Embryonic facial prominence (tissue), 1 donor: ENCODE measurements around the gene FBXO31.
"Not testable (repeated sequence)": the region's sequence is repeated elsewhere in the genome, so short reads cannot be mapped to it uniquely, and the experiment has no call there.

Source experiments
- DNase-seq: peaks from one replicate; pipeline ENCODE4 v3.0.0-alpha.2; 2016; ENCODE audit errors: extremely low spot score

The FBXO31 gene

DNA sequence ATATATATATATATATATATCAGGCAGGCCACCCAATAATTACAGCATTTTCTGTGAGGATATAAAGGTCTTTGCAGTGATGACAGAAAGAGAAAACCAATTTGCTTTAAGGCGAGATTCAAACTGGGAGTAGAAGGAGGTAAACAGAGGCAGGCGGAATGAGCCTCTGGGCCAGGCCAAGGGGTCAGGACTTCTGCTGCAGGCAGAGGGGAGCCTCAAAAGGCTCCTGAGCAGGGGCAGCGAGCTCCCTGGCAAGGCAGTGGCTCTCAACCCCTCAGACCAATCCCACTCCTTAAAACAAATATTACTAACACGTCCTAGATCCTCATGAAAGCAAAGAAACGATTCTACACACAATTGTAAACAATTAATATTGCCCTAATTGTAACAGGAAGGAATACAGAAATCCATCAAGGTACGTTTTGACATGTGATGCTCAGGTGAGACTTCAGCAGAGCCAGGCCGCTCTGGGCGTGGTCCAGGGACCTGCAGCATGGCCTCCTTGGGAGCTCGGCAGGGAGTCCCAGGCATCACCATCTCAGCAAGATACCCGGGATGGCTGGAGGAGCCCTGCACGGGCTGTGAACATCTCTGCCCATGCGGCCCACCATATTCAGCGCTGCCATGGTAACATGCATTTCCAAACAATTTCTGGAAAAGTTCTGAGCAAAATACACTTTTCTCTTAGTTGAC lies 18.4 kb downstream of the FBXO31 start:
- DNase-seq, result no peak

DNA sequence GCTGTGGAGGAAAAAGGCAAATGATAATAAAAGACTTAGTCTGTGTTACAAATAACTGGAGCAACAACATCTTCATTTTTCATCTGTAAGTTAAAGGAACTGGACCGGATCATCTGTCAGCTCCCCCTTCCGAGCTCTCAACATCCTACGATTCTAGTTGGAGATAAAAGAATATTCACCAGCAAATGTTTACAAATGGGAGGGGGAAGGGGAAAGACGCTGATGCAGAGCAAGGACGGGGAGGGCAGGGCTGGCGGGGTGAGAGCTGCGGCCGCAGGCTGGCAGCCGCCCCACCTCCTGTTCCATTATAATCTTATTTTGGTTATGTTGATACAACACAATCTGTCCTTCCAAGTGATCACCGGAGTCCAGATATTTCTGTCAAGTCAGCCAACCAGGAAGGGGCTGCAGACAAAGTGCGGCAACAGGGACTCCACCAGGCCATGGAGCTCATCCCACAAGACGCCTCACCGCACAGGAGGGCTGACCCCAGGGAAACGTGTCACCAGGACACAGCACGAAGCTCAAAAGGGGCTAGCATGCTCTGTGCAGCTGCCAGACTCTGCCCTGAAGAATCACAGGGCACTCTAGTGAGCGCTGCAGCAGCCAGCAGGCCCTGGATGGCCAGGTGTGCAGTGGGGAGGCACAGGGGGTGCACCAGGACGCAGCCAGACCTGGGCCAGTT lies 19.7 kb downstream of the FBXO31 start:
- no peak for DNase-seq

DNA sequence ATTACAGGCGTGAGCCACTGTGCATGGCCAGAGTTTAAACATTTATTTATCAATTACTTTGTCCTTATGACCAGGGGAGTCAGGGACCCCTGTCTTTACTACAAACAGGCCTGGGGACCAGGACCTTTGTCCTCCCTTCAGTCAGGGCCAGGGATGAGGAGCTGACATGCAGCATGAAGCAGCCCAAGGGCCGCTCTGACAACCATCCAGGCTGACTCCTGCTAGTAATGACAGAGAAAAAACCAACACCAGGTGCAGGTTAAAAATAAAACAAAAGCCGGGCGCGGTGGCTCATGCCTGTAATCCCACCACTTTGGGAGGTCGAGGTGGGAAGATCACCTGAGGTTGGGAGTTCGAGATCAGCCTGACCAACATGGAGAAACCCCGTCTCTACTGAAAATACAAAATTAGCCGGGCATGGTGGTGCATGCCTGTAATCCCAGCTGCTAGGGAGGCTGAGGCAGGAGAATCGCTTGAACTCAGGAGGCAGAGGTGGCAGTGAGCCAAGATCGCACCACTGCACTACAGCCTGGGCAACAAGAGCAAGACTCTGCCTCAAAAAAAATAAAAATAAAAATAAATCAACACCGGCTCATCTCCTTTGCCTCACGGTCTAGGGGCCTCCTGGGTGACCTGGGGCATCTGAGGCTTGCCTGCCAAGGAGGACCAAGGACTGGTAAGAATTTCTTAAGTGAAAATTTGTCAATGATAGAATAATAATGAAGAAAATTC lies 20.6 kb downstream of the FBXO31 start:
- not testable (repeated sequence) for DNase-seq

DNA sequence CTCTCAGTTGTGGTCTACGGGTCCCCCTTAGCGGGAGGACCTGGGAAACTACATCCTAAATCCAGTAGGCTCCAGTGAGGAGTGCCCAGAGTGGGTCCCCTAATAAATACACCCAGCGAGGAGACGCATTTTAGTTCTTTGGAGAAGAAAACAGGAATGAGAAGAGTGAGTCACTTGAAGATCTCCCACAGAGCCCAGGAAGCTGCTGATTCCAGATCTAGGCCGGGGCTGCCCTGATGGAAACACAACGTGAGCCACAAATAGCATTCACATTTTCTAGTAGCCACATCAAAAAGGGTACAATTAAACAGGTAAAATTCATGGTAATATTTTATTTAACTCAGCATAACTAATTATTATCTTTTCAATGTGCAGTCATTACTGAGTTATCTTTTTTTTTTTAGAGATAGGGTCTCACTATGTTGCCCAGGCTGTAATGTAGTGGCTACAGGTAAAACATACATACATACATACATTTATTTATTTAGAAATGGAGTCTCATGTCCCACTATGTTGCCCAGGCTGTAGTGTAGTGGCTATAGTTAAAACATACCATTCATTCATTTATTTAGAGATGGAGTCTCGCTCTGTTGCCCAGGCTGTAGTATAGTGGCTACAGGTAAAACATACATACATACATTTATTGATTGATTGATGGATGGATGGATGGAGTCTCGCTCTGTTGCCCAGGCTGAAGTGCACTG lies 21.5 kb downstream of the FBXO31 start:
- DNase-seq, result no peak

DNA sequence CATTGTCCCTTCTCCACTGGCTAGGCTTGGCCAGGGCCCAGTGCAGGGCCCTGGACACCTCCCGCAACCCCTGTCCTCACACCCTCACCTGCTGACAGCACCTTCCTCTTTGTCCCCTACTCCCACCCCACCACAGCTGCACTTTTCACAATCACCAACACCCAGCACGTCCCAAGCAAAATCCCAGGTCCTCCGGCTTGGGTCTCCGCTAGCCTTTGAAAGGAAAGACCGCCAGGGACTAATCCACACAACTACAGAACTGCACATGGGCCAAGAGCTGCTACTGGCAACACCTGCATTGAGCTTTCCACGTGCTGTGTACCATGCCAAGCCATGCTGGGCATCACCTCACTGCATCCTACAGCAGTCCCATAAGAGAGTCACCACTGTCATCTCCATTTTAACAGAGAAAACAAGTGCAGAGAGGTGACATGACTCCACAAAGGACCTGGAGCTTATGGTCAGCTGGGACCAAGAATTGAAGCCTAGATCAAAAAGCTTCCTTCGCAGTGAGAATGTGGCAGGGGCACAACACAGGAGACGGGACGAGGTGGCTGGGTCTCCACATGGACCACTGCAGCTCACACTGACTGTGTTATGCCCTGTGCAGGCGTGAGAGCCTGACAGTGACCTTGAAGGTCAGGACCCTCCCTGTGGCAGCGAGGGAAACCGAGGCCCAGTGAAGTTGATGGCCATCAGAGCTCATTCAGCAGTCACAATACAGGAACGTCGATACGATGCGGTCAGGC lies 22.5 kb downstream of the FBXO31 start:
- DNase-seq, result no peak

DNA sequence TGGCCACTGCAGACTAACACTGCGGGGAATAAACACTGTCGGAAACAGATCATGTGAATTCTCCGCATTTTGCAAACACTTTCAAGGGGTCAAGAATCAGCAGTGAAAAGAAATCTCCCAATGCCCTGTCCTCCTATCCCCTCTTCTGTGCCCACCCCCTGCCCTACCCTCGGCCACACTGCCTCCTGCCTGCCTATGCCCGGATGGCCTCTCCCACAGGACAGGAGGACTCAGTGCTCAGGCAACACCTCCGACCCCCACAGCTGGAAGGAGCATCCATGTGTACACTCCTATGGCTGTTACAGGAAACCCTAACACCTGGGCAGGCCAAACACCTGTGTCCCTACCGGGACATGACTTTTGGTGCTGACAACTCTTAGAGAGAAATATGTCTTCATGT lies 24.5 kb downstream of the FBXO31 start:
- no peak for DNase-seq

DNA sequence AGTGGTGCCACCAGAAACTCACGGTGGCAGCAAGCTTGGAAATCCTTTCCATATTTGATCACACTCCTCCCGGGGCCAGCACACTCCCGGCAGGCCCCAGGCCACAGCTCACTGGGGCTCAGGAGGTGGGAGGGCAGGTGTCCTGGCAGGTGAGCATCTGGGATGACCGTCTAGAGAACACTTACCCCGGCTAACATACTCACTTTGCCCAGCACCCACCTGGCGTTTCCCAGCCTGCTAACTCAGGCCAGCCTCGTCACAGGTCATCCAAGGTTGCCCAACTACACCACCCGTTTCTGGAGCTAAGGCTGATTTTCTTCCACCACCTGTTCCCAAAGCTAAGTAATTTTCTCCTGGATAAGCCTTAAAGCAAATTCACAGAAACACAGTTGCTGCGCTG lies 24.9 kb downstream of the FBXO31 start:
- DNase-seq, result no peak

DNA sequence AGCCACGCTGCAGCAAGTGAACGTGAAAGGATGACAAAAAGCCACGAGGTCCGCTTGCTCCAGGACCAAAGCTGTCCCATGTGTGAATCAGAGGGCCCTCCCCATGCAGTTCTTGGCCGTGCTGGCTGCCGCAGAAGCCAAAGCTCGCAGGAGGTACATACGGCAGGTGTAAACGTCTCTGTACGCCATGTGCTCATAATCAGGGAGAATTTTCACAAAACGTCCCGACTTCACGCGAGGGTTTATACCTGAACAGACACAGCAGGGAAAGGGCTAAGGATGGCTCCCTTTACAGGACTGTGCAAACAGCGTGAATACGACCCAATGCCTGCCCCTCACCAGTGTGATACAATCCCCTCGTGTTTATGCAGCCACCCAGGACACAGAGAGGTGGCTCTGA lies 25.3 kb downstream of the FBXO31 start:
- no peak for DNase-seq

DNA sequence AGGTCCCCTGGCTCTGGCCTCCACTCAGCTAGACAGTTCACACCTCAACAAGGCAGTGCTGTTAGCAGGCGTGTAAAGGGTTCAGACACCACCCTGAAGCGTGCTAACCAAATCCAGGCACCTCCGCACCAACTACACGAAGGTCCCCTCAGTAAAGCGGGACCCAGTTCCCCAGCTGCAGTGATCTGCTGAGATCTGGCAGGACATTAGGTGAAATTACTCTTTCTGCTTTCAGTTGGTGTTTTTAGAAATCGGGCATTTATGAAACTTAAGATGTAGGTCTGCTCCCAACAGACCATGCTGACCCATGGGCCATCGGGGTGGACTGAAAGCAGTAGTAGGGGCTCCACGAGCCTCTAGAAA lies 27.1 kb downstream of the FBXO31 start:
- no peak for DNase-seq

DNA sequence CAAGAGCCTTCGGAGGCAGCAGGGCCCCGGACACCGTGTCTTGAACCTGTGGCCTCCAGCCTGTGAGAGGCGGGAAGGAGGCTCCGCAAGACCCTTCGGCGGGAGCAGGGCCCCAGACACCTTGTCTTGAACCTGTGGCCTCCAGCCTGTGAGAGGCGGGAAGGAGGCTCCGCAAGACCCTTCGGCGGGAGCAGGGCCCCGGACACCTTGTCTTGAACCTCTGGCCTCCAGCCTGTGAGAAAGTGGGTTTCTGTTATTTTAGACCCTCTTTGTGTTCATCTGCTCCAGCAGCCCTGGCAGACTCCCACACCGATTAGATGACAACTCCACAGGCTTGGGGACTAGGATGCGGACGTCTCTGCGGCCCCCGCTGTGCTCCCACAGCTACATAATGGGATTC lies 30.0 kb downstream of the FBXO31 start:
- no peak for DNase-seq

DNA sequence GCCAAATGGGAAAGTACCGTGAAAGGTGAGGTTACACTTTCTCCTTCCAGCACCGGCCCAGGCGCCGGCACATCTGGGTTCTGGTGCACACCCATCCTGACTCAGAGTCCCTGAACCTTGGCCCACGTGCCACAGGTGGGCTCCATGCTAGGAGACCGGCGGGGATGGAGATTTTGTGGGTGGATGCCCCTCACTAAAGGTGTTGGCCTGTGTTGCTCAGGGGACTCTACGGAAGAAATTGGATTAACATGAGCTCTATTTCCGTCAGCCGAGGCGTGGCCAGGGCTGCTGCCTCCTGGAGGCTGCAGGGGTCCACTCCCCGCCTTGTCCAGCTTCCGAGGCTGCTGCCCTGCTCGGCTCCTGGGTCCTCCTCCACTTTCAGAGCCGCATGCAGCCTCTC lies 30.8 kb downstream of the FBXO31 start:
- no peak for DNase-seq

DNA sequence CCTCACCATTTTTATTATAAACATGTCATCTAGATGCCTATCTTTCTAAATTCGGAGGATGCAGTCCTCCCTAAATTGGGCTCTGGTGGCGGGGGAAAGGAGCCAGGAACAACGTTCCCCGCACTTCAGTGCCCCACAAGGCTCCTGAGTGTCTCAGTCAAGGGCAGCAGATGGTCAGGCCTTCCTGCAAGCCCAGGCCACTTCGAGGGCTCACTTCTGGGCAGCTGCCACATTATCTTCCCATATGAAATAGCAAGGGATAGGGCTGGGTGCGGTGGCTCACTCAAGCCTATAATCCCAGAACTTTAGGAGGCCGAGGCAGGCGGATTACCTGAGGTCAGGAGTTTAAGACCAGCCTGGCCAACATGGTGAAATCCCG lies 32.3 kb downstream of the FBXO31 start:
- DNase-seq, result no peak

DNA sequence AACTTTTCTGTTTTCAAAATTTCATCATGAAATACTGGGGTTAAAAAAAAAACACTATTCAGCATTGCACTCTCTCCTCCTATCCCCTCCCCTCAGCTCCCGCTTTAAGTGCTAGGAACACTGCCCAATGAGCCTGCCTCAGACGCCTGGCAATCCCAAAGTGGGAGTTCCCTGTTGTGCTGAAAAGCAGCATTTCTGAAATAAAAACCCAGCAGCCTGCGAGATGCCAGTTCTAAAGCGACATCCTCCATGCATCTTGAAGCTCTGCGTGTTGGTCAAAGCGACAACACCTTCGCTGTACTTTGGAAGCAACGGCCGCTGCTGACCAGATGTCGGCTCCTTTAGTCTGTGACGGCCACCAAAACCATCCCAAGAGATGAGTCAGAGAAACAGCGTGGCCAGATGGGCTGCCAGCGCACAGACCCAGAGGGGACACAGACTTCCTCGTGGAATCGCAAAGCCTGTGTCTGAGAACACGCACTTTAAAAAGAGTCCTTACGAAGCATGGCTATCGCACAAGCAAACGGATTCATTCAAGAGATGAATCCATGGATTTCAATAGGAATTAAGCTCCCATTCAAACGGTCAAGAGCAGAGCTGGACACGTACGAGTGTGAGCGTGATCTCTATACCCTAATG lies 32.8 kb downstream of the FBXO31 start:
- DNase-seq, result no peak

DNA sequence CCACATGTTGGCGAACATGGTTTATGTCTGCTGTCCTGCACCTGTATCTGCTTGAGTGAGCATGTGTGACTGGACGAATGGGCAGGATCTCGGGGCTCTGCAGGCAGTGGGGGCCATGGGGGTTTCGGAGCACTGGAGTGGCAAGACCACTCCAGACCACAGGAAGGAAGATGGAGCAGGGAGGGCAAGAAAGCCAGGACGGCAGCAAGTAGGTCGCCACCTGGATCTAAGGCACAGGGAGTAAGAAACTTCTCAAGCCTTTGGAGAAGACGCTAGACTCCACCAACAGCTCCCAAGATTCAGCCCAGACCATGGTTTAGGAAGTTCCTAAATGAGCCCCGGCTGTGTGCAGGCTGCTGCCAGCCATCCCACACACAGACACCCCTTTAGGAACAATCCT lies 33.5 kb downstream of the FBXO31 start:
- DNase-seq, result no peak

DNA sequence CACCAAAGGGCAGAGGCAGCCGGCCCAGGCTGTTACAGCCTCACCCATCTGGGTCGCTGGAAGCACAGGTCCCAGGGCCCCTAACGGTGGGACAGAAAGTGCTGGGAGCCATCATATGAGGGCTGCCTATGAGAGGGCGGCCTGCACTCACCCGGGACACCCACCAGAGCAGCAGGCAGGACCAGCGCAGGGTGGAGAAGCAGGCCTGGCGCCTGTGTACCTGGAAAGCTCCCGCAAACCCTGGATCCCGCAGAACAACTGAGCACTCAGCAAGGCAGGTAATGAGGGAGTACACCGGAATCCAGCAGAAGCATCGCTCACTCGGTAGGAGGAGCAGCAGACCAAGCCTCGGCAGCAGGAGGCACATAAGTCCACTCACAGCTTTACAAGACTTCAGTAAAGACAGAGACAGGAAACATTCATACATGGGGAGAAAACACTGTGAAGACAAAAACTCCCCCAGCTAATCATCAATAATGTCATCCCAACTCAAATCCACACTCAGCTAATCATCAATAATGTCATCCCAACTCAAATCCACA lies 34.9 kb downstream of the FBXO31 start:
- no peak for DNase-seq

DNA sequence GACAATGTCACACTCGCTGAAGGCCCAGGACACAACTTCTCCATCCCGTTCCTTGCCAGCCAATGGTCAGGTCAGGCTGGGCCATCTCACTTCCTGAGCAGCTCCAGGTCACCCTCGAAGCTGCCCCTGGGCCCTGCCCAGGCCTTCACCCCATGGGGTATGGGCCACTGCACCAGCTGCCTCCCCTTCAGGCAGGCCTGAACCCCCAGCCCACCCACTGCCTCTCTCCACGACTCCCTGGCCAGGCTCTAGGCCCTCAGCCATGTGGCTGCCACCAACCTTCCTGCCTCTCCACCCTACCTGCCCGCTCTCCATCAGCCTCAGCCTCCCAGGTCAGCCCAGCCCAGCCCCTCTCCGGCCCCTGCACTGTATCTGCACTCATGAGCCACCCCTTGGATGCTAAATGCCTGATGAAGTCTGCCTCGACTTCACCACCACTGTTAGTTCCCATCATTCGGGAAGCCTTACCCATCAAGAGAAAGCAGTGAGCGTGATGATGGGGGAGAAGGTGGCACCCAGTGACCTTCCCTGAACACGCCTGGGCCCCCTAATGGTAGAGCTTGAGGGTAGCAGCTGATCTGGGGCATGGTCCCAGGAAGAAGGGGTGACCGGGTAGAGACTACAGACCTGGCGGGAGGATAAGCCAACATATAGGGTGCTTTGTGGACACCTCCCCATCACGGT lies 35.5 kb downstream of the FBXO31 start:
- DNase-seq, result no peak

DNA sequence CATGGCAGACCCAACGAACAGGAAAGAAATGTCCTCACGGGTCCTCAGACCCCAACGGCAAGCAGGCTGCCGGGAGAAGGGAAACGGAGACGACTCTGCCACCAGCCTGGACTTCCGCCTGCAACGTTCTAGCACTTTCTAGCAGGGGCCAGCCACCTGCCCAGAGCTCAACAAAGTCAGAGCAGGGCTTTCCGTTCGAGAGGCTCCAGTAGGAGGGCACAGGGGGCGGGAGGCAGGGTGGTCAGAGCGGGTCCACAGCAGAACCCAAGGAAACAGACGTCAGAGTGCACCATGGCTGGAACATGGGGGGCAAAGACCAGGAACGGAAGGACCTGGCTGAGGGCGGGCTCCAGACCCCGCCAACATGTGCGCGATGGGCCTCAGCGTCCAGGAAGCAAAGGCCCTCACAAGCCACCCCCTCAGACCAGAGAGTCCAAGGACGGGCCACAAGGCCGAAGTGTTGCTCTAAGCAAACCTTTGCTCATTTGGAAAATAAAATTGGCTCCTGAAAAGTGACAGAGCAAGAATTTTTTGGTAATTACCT lies 37.0 kb downstream of the FBXO31 start:
- no peak for DNase-seq

DNA sequence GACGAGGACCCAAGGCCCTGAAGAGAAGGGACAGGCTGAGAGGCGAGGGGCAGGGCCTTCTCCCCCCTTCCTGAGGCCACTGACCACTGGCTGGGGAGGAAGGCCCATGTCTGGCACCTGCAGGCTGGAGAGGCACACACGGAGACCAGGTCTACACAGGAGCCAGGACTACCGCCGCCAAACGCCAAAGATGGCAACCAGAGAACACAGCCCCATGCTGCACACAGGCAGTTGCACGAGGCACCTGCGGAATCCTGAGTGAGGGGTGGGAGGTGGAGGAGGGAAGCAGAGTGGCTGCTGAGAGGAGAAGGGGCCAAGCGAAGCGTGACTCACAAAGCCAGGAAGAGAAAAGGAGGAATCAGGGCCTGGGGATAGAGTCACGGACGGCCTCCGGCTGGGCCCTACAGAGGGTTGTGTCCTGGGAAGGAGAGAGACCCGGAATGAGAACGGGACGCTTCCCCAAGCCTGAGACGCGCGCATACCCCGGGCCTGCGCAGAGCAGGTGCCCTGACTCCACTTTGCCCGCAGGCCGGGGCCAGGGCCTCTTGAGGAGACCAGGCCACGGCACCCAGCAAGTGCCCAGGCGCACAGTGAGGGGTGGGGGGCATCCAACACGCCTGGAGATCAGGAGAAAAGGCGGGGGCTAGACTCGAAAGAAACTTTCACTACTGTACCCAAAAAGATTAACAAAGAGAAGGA lies 37.7 kb downstream of the FBXO31 start:
- no peak for DNase-seq

DNA sequence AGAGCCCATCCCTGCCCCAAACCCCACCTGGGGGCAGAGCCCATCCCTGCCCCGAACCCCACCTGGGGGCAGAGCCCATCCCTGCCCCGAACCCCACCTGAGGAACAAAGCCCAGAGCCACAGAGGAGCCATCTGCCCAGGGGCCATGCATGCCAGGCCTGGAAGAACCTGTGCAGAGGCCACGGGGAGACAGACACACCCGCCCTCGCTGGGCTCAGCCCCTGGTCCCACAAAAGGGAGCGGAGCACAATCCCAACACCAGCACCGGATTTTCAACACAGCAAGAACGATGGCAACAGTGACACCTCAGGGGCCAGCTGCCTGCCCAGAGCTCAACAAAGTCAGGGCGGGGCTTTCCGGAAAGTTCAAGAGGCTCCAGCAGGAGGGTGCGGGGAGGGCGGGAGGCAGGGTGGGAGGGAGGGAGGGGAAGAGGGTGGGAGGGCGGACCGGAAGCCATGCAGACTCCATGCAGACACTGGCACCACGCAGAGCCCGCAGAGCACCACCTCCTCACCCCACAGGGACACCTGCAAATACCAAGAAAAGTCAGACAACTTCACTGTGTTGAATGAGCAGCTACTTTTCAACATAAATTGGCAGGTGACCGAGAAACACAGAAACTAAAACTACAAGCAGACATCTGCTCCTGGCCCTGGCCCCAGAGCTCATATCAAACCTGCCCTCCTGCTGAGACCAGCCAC lies 38.5 kb downstream of the FBXO31 start:
- no peak for DNase-seq
